HG03025 (cell line): ENCODE results near the gene ARID5B.

Source experiments
- ATAC-seq: cut with Tn5 transposase; IDR thresholded peaks from one replicate; pipeline ENCODE4 v1.9.1; 2021; ENCODE audit warnings: mild to moderate bottlenecking, moderate library complexity; ENCODE audit not compliant: unreplicated experiment, low FRiP score

ARID5B gene

GRCh38 chr10:62063795-62064472 lies 162.4 kb downstream of the ARID5B start:
- no peak for ATAC-seq

DNA sequence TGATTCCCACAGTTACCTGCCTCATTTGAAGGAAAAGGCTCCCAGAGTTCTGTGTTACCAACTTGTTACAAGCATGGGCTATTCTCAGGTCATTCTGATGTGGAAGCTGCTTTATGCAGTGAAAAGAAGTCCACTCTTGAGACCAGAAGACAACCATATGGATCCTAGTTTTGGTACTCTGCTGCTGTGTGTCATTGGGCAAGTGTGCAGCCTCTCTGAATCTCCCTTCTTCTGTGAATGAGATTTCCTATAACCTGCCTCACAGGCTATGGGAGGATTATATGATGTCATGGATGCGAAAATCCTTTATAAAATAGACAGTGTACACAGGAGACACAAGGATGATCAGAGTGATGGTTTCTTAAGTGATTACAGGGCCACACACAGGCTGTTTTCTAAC lies 166.1 kb downstream of the ARID5B start:
- ATAC-seq: no peak

DNA sequence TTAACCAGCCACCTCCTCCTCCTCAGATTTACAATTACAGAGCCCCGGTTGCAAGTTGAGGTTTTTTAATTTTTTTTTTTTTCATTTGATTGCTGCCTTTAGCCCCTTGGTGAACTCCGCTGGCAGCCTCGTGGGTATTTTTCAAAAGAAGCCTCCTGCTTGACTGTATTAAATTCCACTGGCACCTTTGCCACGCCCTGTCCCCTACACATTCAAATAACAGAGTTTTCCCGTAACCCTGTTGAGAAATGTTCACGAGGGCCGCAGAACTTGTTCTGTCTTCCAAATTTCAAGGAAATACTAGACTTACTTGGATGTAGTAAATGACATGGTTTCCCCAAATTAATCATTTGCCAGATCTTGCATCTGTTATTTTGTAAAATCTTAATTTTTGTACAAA lies 167.0 kb downstream of the ARID5B start:
- ATAC-seq: no peak

- no peak for ATAC-seq
Measured at GRCh38 chr10:62069452-62070178, 168.1 kb downstream of the ARID5B start.

DNA sequence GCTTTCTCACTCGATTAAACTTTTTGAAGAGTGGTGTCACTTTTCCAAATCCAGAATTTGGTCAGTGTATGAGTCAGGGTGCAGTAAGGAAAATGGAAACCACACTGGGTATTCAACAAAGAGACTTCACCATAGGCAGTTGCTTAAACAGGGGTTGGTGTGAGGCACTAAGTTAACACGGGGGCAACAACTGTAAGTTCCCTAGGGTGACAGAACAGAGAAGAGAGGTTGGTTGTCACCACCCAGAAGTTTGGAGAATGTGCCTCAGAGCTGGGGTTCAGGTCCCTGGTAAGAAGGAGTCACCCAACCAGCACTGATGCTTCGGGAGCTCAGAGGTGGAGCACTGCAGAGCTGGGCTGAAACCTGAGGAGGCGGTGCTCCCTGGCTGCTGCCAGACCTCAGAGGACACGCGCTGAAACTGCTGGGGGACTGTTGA lies 170.4 kb downstream of the ARID5B start:
- ATAC-seq: no peak

DNA sequence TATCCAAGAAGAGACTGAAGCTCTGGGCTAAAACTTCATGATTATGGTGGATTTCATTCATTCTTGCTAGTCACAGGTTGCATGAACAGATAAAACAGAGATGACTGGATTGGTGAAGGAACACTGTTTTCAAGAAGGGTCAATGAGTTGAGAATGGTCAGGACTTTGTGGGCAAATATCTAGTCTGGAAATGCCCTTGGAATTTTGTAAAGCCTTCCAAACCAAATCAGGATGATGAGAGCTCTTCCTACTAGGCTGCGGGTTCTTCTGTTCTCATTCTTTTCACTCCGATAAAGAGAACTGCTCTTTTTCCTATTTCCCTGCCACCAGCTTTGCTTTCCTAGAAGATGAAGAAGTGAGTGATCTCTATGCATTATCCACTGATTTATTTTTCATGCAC lies 171.4 kb downstream of the ARID5B start:
- no peak for ATAC-seq

DNA sequence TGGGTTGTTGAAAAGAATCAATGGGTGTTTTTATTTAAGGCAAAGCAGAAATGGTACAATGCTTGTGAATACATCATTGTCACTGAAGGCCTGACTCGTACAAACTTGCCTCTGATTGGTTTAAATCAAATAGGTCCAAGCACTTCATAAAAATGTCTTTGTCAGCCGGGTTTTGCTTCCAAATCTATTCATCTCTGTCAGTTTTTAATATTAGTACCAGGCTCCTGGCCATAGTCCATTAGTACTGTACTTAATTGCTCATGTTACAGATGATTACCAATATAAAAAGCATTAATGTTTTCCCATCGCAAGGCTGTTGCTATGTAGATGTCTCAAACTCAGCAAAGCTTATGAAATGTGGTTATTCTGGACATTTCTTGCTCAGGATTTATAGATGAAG lies 171.9 kb downstream of the ARID5B start:
- ATAC-seq: no peak

DNA sequence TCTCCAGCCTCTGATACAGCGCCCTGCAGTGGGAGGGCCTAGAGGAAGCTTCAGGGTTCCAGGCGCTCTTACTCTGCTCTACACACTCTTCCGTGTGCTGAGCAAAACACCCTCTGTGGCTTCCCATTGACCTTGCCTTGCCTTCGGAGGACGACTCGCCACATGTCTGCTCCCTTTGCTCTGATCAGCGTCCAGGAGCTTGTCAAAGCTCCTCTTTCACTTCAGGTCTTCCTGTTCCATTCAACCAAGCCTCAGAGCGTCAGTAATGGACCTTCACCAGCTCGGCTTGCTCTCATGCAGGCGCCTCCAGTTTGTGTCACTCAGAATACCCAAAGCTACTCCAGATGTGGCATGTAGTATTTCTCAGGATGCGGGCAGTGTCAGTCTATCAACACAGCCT lies 173.9 kb downstream of the ARID5B start:
- ATAC-seq: no peak

DNA sequence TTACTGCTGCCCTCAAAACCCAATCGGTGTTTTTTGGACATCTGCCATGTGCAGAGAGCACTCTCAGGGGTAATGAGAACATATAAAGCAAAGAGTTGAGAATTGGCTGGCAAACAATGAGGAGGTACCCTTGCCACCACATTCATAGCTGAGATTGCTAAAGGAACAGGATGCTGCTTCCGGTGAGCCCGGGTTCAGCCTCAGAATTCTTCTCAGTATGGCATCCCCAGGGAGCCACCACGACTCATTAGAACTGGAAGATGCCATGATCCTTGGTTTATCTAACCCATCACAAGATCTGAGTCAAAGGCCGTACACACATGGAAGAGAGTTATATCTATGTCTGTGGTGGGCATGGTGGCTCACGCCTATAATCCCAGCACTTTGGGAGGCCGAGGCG lies 174.4 kb downstream of the ARID5B start:
- ATAC-seq: no peak

DNA sequence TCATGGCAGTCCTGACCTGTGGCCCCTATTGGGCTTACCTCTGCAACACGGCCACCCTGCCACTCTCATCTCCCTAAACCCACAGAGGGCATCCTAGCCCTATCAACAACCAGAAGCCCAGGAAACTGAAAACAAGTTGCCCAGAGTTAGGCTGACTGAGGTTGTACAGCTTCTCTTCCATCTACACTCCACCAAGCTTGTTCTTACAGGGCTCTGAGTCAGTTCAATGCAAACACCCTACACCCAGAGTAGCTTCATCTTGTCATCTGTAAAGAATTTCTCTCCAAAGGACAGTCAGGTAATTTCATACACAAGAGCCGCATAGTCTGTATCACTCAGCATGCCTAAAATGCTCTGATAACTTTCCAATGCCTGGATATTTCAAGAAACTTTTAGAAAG lies 175.4 kb downstream of the ARID5B start:
- ATAC-seq: no peak

DNA sequence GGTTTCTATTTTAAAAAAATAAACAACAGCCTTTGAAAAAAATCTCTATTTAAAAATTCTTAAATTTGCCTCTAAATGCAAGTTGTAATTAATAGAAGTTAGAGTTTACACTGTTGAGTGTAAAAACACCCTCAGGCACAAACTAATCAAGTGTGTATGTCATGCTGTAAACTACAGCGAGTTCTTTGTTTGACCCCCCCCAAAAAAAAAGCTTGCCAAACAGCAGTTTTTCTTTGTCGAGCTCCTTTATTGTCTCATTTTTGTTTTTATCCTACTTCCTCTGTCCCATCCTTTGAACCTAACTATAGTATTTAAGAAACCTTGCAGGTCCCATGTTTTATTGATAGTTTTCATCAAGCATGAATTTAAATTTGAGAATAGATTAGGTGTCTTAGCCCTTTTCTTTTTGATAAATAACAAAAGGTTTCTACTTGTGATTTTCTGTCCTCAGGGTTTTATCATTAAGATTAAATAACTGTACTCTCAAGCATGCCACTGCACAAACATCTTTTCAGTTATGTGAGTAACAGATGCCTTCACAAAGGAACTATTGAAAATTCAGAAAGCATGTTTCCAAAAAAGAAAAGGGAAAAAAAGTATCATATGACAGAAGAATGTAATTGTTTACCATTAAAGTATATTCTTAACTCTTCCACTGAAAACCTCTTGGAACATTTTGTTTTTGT lies 176.0 kb downstream of the ARID5B start:
- ATAC-seq: no peak

DNA sequence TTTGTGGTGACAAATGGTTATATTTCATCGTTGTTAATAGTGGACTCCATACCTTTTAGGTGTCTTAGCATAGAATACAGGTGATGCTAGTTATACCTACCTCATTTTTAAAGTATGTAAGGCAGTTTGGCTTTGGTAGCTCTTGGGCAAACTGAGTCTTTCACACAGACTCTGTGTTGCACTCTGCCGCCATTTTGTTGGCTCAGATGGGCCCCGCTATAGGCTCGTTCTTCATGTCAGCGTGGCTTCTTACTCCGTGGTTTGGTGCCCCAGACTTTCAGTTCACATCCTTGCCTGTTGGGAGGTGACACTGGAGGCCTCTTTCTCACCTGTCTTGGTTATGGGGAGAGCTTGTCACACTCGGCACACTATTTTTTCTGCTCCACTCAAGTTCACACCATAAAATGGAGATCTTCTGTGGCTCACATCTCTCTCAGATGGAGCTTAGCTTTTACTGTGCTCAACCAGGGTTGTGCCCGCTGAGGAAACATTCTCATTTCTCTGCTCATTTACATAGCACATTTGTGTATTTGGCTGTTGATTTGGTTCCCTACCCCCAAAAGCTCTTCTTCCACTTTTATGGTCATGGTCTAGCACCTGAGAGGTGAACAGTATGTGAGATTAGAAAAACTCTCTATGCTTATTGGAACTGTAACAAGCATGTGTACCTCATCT lies 178.5 kb downstream of the ARID5B start:
- ATAC-seq: peak; percentile 74

DNA sequence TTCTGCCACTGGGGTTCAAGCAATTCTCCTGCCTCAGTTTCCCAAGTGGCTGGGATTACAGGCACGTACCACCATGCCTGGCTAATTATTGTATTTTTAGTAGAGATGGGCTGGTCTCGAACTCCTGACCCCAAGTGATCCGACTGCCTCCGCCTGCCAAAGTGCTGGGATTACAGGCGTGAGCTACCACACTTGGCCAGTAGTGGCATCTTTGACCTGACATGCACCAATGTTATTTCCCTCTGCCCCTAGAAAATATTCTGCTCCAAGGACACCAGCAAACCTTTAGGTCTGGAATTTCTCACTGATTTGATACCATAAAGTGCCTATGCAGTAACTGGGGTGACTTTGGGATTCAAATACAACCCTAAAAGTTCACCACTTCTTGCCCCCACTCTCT lies 179.4 kb downstream of the ARID5B start:
- ATAC-seq: no peak

DNA sequence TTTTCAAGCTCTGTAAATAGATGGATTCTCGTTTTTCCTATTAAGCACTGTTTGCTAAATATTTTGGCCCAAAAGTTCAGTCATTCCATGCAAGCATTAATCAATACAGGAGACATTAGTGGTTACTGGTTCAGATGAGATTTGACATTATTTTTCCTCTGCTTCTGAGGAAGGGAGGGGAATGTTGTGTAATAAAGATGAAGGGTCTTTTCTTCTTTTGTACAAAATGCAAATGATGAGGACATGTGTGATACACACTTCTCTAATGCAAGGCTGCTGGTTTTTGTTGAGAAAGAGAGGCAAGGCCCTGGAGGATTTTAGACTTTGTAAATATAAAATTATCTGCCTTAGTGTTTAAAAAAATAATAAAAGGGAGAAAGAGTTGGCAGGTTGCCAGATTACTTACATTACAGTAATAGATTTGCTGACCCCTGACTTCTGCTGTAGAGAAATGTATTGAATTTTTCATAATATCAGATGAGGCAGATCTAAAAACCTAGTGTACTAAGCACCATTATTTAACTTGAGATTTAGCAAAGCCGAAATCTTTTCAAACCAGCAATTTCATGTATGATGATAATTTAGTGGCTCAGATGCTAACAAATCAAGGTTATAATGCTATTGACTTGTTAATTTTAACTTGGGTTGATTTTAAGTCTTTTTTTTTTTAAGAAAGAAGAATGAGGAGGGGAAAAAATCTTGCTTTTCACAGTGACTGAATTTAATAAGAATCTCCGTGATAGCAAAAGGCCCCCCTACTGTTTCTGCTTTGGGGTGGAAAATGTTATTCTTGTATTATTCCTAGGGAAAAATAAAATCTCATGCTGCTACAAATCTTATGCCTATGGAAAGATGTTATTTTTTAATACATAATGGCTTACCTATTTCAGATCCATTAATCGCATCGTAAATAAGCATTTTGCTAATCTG lies 180.1 kb downstream of the ARID5B start:
- ATAC-seq: no peak

DNA sequence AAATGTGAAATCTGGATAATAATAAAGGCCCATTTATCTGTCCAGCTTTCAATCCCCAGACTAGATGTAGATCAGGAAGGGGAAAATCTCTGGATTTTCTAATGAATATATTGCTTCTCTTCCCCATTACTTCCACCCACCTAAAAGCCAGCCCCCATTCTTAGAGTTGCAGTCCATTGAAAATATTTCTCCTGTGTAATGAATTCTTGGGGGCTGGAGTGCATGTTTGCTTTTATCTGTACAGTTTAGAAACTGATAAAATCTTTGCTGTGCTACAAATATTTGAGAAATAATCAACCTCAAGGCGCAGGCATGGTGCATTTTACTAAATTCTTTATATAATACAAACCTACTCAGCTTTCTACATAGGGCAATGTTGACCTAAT lies 180.8 kb downstream of the ARID5B start:
- ATAC-seq: no peak

- ATAC-seq: peak; percentile 29
Measured at GRCh38 chr10:62082729-62083411, 181.4 kb downstream of the ARID5B start.

- ATAC-seq: no peak
Measured at GRCh38 chr10:62083412-62084267, 182.1 kb downstream of the ARID5B start.

GRCh38 chr10:62084451-62084850 lies 183.0 kb downstream of the ARID5B start:
- no peak for ATAC-seq

DNA sequence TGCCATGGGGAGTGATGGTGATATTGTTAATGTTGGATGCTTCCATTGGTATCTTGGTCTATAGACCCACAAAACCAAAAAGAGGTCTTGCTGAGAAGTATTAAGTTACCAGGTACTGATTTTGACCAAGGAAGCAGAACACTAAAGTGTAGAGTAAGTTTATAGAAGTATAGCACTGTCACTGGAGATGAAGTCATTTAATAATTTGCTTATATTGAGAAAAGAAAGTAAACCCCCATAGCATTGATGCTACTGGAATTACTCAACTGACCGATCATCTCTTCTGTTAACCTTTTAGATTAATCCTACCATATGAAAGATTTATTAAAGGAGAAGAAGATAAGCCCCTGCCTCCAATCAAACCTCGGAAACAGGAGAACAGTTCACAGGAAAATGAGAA lies 183.9 kb downstream of the ARID5B start:
- ATAC-seq: no peak
